AG04450 (cell line): Measurements from ENCODE around the gene ARHGAP23. TPM values are rescaled to one million over a fixed set of nuclear protein-coding genes. Genes with fewer than 3 reads are reported as not detected.

Source experiments
- CTCF ChIA-PET: fragments of 300-600, 350-600 bp; formaldehyde crosslinking; extraction: SDS; loops from one replicate; lab custom pipeline; 2022; ENCODE audit warnings: antibody characterized with exemption, inconsistent platforms; lab: Charles Lee
- POLR2A ChIA-PET: fragments of 350-600 bp; formaldehyde crosslinking; extraction: SDS; loops from one replicate; lab custom pipeline; 2021; ENCODE audit warnings: antibody characterized with exemption, inconsistent platforms; lab: Yijun Ruan, JAX
- DNase-seq: peaks from one replicate; pipeline ENCODE4 v3.0.0-alpha.2; 2011; ENCODE audit warnings: low read depth, low spot score
- H3K27ac ChIP-seq: one replicate; pipeline ENCODE4 v1.5.1; 2012; ENCODE audit warnings: low read depth, low read length, control low read depth
- H3K27me3 ChIP-seq: one replicate; pipeline ENCODE4 v1.6.0; 2012; ENCODE audit warnings: low read length; ENCODE audit not compliant: control insufficient read depth, insufficient read depth
- H3K4me3 ChIP-seq: 2 replicates; pipeline ENCODE4 v1.5.1; 2011; ENCODE audit warnings: mild to moderate bottlenecking, low read depth, low read length, control low read depth
- H3K9me3 ChIP-seq: 2 replicates; pipeline ENCODE4 v1.5.1; 2012; ENCODE audit warnings: low read length; ENCODE audit not compliant: control insufficient read depth, insufficient read depth
- polyA plus RNA-seq: library from polyadenylated mRNA; depleted of rRNA; stranded (reverse); fragments of >200 nt; gene quantifications from 2 replicates; pipeline ENCODE4 v1.2.3, GENCODE V29; 2011
- TF ChIP-seq, protein P1 (sequence below): IDR thresholded peaks from 2 replicates; pipeline ENCODE4 v1.5.1; 2011; ENCODE audit warnings: low read depth, low read length, control low read depth, inconsistent platforms

Gene ARHGAP23
- polyA plus RNA-seq, 1 experiment, result 14.1 TPM

GRCh38 chr17:38452719-38453118 lies 24.5 kb downstream of the ARHGAP23 start:
- ChIA-PET CTCF (interaction anchor here (1.6 kb wide), 1 partner anchor 29 kb away, joined by 5 read pairs; no protein-coding TSS in a partner anchor), POLR2A (interaction anchor here (1.3 to 3.7 kb wide), 4 partner anchors 11 to 26 kb away, joined by 3 to 41 read pairs (median 9); no protein-coding TSS in a partner anchor)
- Histone ChIP-seq H3K9me3 (no peaks in the 10 kb centered on the region), H3K27me3 (no peaks in the 10 kb centered on the region), H3K27ac (peak overlapping the region; percentile 99), H3K4me3 (no peak overlapping the region)
- TF ChIP-seq, protein P1, sequence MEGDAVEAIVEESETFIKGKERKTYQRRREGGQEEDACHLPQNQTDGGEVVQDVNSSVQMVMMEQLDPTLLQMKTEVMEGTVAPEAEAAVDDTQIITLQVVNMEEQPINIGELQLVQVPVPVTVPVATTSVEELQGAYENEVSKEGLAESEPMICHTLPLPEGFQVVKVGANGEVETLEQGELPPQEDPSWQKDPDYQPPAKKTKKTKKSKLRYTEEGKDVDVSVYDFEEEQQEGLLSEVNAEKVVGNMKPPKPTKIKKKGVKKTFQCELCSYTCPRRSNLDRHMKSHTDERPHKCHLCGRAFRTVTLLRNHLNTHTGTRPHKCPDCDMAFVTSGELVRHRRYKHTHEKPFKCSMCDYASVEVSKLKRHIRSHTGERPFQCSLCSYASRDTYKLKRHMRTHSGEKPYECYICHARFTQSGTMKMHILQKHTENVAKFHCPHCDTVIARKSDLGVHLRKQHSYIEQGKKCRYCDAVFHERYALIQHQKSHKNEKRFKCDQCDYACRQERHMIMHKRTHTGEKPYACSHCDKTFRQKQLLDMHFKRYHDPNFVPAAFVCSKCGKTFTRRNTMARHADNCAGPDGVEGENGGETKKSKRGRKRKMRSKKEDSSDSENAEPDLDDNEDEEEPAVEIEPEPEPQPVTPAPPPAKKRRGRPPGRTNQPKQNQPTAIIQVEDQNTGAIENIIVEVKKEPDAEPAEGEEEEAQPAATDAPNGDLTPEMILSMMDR, result no peak
- no peak for DNase-seq

GRCh38 chr17:38453951-38454421 lies 25.7 kb downstream of the ARHGAP23 start:
- H3K4me3 ChIP-seq, result peak overlapping the region; percentile 74
- CTCF ChIA-PET, result interaction anchor here (1.4 kb wide), 1 partner anchor 11 kb away, joined by 4 read pairs; no protein-coding TSS in a partner anchor
- no peaks in the 10 kb centered on the region for H3K27me3 ChIP-seq
- POLR2A ChIA-PET, result interaction anchor here (0.6 to 3.0 kb wide), 3 partner anchors 8 to 21 kb away, joined by 4 to 23 read pairs (median 8); no protein-coding TSS in a partner anchor
- H3K9me3 ChIP-seq, result no peaks in the 10 kb centered on the region
- no peak for DNase-seq
- peak overlapping the region; percentile 39 for H3K27ac ChIP-seq
- TF ChIP-seq, protein P1, result no peak

DNA sequence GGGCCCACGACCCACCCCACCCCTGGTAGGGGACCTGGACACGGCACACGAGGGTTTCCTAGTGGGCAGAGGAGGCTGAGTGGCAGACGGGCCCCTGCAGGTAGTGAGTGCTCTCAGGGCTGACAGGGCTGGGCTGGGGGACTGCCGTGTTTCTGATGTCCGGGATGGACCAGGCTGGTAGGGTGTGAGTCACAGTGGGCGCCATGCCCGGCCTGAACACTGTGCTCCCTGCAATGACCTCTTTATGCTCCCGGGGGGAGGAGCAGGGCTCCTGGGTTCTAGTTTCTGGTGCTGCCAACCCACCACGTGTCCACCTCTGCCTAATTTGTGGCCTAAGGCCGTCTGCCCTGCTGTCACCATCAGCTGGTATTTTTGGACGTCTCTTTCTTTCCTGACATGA lies 26.3 kb downstream of the ARHGAP23 start:
- TF ChIP-seq, protein P1, result no peak
- no peak for DNase-seq
- ChIA-PET CTCF (interaction anchor here (1.4 kb wide), 1 partner anchor 11 kb away, joined by 4 read pairs; no protein-coding TSS in a partner anchor), POLR2A (interaction anchor here (0.6 to 3.0 kb wide), 3 partner anchors 9 to 21 kb away, joined by 4 to 23 read pairs (median 8); no protein-coding TSS in a partner anchor)
- Histone ChIP-seq H3K27me3 (no peaks in the 10 kb centered on the region), H3K27ac (peak overlapping the region; percentile 52), H3K4me3 (peak overlapping the region; percentile 74), H3K9me3 (no peaks in the 10 kb centered on the region)

DNA sequence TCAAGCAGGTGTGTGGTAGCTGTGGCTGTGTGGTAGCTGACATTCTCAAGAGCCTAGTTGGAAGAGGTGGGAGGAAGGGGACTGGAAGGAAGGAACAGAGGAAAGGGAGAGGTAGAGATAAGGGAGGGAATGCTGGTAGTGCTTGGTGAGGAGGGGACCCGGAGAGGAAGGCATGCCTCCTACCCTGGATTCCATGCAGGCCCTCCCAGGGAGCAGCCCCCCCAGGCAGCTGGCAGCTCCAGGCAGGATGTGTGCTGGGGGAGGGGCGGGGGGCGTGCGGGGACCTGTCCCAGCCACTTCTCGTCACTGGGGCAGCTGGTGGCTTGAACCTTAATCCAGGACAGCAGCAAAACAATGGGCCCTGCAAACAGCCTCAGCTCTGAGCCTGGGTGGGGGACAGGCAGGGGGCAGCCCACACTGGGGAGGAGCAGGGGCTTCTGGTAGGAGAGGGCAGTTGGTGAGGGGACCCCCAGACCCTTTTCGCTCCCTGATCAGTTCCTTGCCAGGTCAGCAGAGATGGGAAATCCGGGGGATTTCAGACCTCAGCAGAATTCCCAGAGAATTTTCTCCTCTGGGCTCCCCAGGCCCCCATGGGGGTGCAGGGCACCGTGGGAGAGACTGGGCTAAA lies 27.1 kb downstream of the ARHGAP23 start:
- DNase-seq, result no peak
- TF ChIP-seq, protein P1, result no peak
- Histone ChIP-seq H3K27me3 (no peaks in the 10 kb centered on the region), H3K27ac (peak overlapping the region; percentile 11), H3K4me3 (peak overlapping the region; percentile 74), H3K9me3 (no peaks in the 10 kb centered on the region)
- ChIA-PET POLR2A (interaction anchor here (1.5 to 3.0 kb wide), 2 partner anchors 9 to 20 kb away, joined by 4 to 23 read pairs; no protein-coding TSS in a partner anchor), CTCF (interaction anchor here (0.8 to 2.0 kb wide), 4 partner anchors 10 to 106 kb away, joined by 3 to 8 read pairs (median 4); no protein-coding TSS in a partner anchor)
